Suprapubic skin (tissue), 4 donors: ENCODE data around the gene SYNPO2. TPM values are rescaled to one million over a fixed set of nuclear protein-coding genes. Genes with fewer than 3 reads are reported as not detected.

Source experiments
- DNase-seq, 2 donors: peaks; one replicate each; pipeline ENCODE4 v3.0.0-alpha.2; 2019; ENCODE audit warnings: low spot score in 2 of 2
- H3K27ac ChIP-seq: fragments of 200-600 bp; sonication (generic); one replicate; pipeline ENCODE4 v1.5.1; 2019
- H3K27me3 ChIP-seq: fragments of 200-600 bp; sonication (generic); one replicate; pipeline ENCODE4 v1.5.1; 2019
- H3K36me3 ChIP-seq: fragments of 200-600 bp; sonication (generic); one replicate; pipeline ENCODE4 v1.5.1; 2019
- H3K4me1 ChIP-seq: fragments of 200-600 bp; sonication (generic); one replicate; pipeline ENCODE4 v1.5.1; 2019
- H3K4me3 ChIP-seq: fragments of 200-600 bp; sonication (generic); one replicate; pipeline ENCODE4 v1.5.1; 2019; ENCODE audit warnings: mild to moderate bottlenecking
- H3K9me3 ChIP-seq: fragments of 200-600 bp; sonication (generic); one replicate; pipeline ENCODE4 v1.5.1; 2019
- CTCF ChIP-seq, 2 donors: fragments of 200-600 bp in 1 of 2; fragments of 450-650 bp in 1 of 2; sonication (generic) in 1 of 2; IDR thresholded peaks; one replicate each; pipeline ENCODE4 v1.5.1; 2016 to 2019; ENCODE audit warnings: antibody characterized with exemption in 2 of 2, mild to moderate bottlenecking in 1 of 2, moderate library complexity in 1 of 2
- EP300 ChIP-seq: sonication (generic); formaldehyde crosslinking; IDR thresholded peaks from one replicate; pipeline ENCODE4 v1.6.1; 2017; ENCODE audit warnings: antibody characterized with exemption
- POLR2A ChIP-seq, 2 donors: fragments of 450-650 bp; IDR thresholded peaks; one replicate each; pipeline ENCODE4 v1.6.1; 2017; ENCODE audit warnings: antibody characterized with exemption in 2 of 2, mild to moderate bottlenecking in 2 of 2, moderate library complexity in 2 of 2
- POLR2AphosphoS5 ChIP-seq, 3 donors: sonication (generic); formaldehyde crosslinking; IDR thresholded peaks; one replicate each; pipeline ENCODE4 v1.6.1; 2017; ENCODE audit warnings: antibody characterized with exemption in 3 of 3
- WGBS: methylation state at CpG from one replicate; pipeline ENCODE4 v1.1.5; 2018; 5-methylcytosine and 5-hydroxymethylcytosine counted together
- total RNA-seq, 4 donors: library from RNA; depleted of rRNA; stranded (reverse); fragments of >200 nt; gene quantifications; one replicate each; pipeline ENCODE4 v1.1.0, GENCODE V29; 2016

Gene SYNPO2
- total RNA-seq, 4 donors from 2014 or later: 14.3 to 33.6 (median 19.1) TPM

GRCh38 chr4:119110121-119110520, 221.5 kb downstream of the SYNPO2 start:
- no peaks in the 10 kb centered on the region for H3K36me3 ChIP-seq
- H3K27ac ChIP-seq: no peak overlapping the region
- no peak for DNase-seq
- no peaks in the 10 kb centered on the region for H3K27me3 ChIP-seq
- H3K9me3 ChIP-seq: no peaks in the 10 kb centered on the region
- H3K4me3 ChIP-seq: no peak overlapping the region
- TF ChIP-seq POLR2A (IDR thresholded peaks at IDR 0.05) (no peak), POLR2AphosphoS5 (IDR thresholded peaks at IDR 0.05) (no peak), CTCF (IDR thresholded peaks at IDR 0.05) (no peak), EP300 (no peak)
- 70% methylated on average over 2 of the region's 2 CpGs for whole genome bisulfite sequencing
- peaks cover 27% of the 10 kb centered on the region for H3K4me1 ChIP-seq

Other genes starting within 250 kb of the SYNPO2 start
- gene METTL14, start 203.5 kb upstream of the SYNPO2 start, total RNA-seq: 10 to 100 TPM; 21.5 to 45.0 (median 29.5) TPM
- 10 to 100 TPM; 16.7 to 18.1 (median 18.0) TPM for gene SEC24D, start 52.7 kb upstream of the SYNPO2 start, total RNA-seq
- gene MYOZ2, start 247.0 kb downstream of the SYNPO2 start, total RNA-seq: not detected